Right atrium auricular region (tissue), 2 donors: Measurements from ENCODE around the gene COQ4. TPM values are rescaled to one million over a fixed set of nuclear protein-coding genes. Genes with fewer than 3 reads are reported as not detected.

Source experiments
- DNase-seq: peaks from one replicate; pipeline ENCODE4 v3.0.0-alpha.2; 2019; ENCODE audit warnings: low spot score
- H3K27ac ChIP-seq, 2 donors: fragments of 200-600 bp; sonication (generic); 1 replicate in 1 of 2; 2 replicates in 1 of 2; pipeline ENCODE4 v1.5.1; 2016 to 2019
- H3K27me3 ChIP-seq, 2 donors: fragments of 200-600 bp; sonication (generic); one replicate each; pipeline versions ENCODE4 v1.5.1 to v1.6.0; 2017 to 2019
- H3K36me3 ChIP-seq: fragments of 200-600 bp; sonication (generic); one replicate; pipeline ENCODE4 v1.5.1; 2016
- H3K4me1 ChIP-seq, 2 donors: fragments of 200-600 bp; sonication (generic); one replicate each; pipeline versions ENCODE4 v1.5.1 to v1.6.0; 2017 to 2019
- H3K4me3 ChIP-seq, 2 donors: fragments of 200-600 bp; sonication (generic); 1 replicate in 1 of 2; 2 replicates in 1 of 2; pipeline ENCODE4 v1.5.1; 2017 to 2019; ENCODE audit warnings: mild to moderate bottlenecking in 1 of 2, moderate library complexity in 1 of 2
- H3K9me3 ChIP-seq, 2 donors: fragments of 200-600 bp; sonication (generic); one replicate each; pipeline ENCODE4 v1.5.1; 2019
- CTCF ChIP-seq, 2 donors: fragments of 200-600 bp; sonication (generic); IDR thresholded peaks; one replicate each; pipeline ENCODE4 v1.5.1; 2019; ENCODE audit warnings: antibody characterized with exemption in 2 of 2
- total RNA-seq, 2 donors: library from RNA; depleted of rRNA; stranded (reverse); fragments of >200 nt; gene quantifications; one replicate each; pipeline ENCODE4 v1.1.0, GENCODE V29; 2016

COQ4 gene
- total RNA-seq, 2 donors from 2014 or later = 31.4 to 33.6 TPM

- no peak for DNase-seq
- Histone ChIP-seq H3K36me3 (peaks cover 51% of the 10 kb centered on the region), H3K9me3 (no peaks in the 10 kb centered on the region), H3K27me3 (no peaks in the 10 kb centered on the region), H3K27ac (no peak overlapping the region), H3K4me3 (no peak overlapping the region), H3K4me1 (peaks cover 0 to 15% of the 10 kb centered on the region in 2 donors)
- TF ChIP-seq CTCF (IDR thresholded peaks at IDR 0.05) = no peak
These were observed 20.5 kb downstream of the COQ4 start for GRCh38 chr9:128342971-128343680.

GRCh38 chr9:128343855-128344254, 21.2 kb downstream of the COQ4 start:
- Histone ChIP-seq H3K4me3 (no peak overlapping the region), H3K36me3 (peaks cover 59% of the 10 kb centered on the region), H3K27ac (no peak overlapping the region), H3K9me3 (no peaks in the 10 kb centered on the region), H3K27me3 (no peaks in the 10 kb centered on the region), H3K4me1 (peaks cover 0 to 15% of the 10 kb centered on the region in 2 donors)
- no peak for TF ChIP-seq CTCF (IDR thresholded peaks at IDR 0.05)
- no peak for DNase-seq

- DNase-seq = no peak
- H3K27me3 ChIP-seq = no peaks in the 10 kb centered on the region
- no peaks in the 10 kb centered on the region for H3K9me3 ChIP-seq
- no peak for TF ChIP-seq CTCF (IDR thresholded peaks at IDR 0.05)
- peaks cover 70% of the 10 kb centered on the region for H3K36me3 ChIP-seq
- H3K4me1 ChIP-seq = peaks cover 0 to 11% of the 10 kb centered on the region in 2 donors
- H3K4me3 ChIP-seq = no peak overlapping the region
- H3K27ac ChIP-seq = no peak overlapping the region
These were observed 22.4 kb downstream of the COQ4 start for GRCh38 chr9:128344931-128345605.

- Histone ChIP-seq H3K36me3 (peaks cover 70% of the 10 kb centered on the region), H3K9me3 (no peaks in the 10 kb centered on the region), H3K27ac (no peak overlapping the region), H3K4me3 (no peak overlapping the region), H3K4me1 (no peaks in the 10 kb centered on the region), H3K27me3 (no peaks in the 10 kb centered on the region)
- DNase-seq = no peak
- no peak for TF ChIP-seq CTCF (IDR thresholded peaks at IDR 0.05)
These were observed 26.5 kb downstream of the COQ4 start for GRCh38 chr9:128349125-128349524.

- Histone ChIP-seq H3K9me3 (no peaks in the 10 kb centered on the region), H3K27ac (no peak overlapping the region), H3K4me3 (no peak overlapping the region), H3K36me3 (peaks cover 64% of the 10 kb centered on the region), H3K4me1 (no peaks in the 10 kb centered on the region), H3K27me3 (no peaks in the 10 kb centered on the region)
- no peak for TF ChIP-seq CTCF (IDR thresholded peaks at IDR 0.05)
- no peak for DNase-seq
These were observed 27.1 kb downstream of the COQ4 start for GRCh38 chr9:128349772-128350171.
